Thoracic aorta (tissue), 2 donors: ENCODE data around the gene CHRND. TPM values are rescaled to one million over a fixed set of nuclear protein-coding genes. Genes with fewer than 3 reads are reported as not detected.

Experiments
- ATAC-seq: fragments of 150-250 bp; one replicate; pipeline ENCODE4 v1.8.0; 2017; ENCODE audit warnings: low read depth; ENCODE audit not compliant: insufficient number of reproducible peaks, low FRiP score
- DNase-seq: peaks from one replicate; pipeline ENCODE4 v3.0.0-alpha.2; 2020; ENCODE audit warnings: low spot score
- H3K27ac ChIP-seq, 2 donors: fragments of 200-600 bp; sonication (generic); 1 replicate in 1 of 2; 2 replicates in 1 of 2; pipeline ENCODE4 v1.5.1; 2016; ENCODE audit warnings: mild to moderate bottlenecking in 2 of 2, moderate library complexity in 2 of 2
- H3K27me3 ChIP-seq: fragments of 200-600 bp; sonication (generic); replicated peaks from 2 replicates; pipeline ENCODE4 v1.6.0; 2016; ENCODE audit warnings: mild to moderate bottlenecking; ENCODE audit not compliant: insufficient read depth
- H3K36me3 ChIP-seq: fragments of 200-600 bp; sonication (generic); one replicate; pipeline ENCODE4 v1.5.1; 2016
- H3K4me1 ChIP-seq, 2 donors: fragments of 200-600 bp; sonication (generic); 1 replicate in 1 of 2; 2 replicates in 1 of 2; pipeline versions ENCODE4 v1.5.1 to v1.6.0; 2016; ENCODE audit warnings: low read depth in 2 of 2, mild to moderate bottlenecking in 1 of 2; ENCODE audit not compliant: control insufficient read depth in 1 of 2
- H3K4me3 ChIP-seq: fragments of 200-600 bp; sonication (generic); 2 replicates; pipeline ENCODE4 v1.5.1; 2016; ENCODE audit warnings: mild to moderate bottlenecking
- H3K9me3 ChIP-seq: fragments of 200-600 bp; sonication (generic); 2 replicates; pipeline ENCODE4 v1.5.1; 2016
- total RNA-seq, 2 donors: library from RNA; depleted of rRNA; stranded (reverse); fragments of >200 nt; gene quantifications; one replicate each; pipeline versions ENCODE4 v1.1.0 to v1.2.3, GENCODE V29; 2016
- TF ChIP-seq, protein P1 (sequence below): fragments of 200-600 bp; sonication (generic); IDR thresholded peaks from one replicate; pipeline ENCODE4 v1.5.1; 2019; ENCODE audit warnings: antibody characterized with exemption

The CHRND gene
- total RNA-seq, 2 donors from 2014 or later: not detected

DNA sequence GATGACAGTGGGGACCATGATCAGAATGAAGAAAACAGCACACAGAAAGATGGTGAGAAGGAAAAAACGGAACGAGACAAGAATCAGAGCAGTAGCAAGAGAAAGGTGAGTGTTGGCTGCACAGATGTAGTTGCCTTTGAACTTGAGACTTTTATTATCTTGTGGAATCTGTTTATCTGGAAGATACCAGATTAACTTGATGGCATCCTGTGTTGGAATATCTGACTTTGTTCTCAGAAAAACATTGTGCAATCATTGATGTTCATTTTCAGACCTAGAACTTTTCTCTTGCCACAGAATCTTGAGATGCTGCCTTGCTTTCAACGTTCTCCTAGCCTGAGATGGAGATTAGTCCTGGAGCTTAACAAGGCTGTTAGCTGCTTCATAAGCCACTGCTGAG, 30.5 kb downstream of the CHRND start:
- H3K36me3 ChIP-seq: peaks cover 17% of the 10 kb centered on the region
- ATAC-seq: no peak
- TF ChIP-seq, protein P1, sequence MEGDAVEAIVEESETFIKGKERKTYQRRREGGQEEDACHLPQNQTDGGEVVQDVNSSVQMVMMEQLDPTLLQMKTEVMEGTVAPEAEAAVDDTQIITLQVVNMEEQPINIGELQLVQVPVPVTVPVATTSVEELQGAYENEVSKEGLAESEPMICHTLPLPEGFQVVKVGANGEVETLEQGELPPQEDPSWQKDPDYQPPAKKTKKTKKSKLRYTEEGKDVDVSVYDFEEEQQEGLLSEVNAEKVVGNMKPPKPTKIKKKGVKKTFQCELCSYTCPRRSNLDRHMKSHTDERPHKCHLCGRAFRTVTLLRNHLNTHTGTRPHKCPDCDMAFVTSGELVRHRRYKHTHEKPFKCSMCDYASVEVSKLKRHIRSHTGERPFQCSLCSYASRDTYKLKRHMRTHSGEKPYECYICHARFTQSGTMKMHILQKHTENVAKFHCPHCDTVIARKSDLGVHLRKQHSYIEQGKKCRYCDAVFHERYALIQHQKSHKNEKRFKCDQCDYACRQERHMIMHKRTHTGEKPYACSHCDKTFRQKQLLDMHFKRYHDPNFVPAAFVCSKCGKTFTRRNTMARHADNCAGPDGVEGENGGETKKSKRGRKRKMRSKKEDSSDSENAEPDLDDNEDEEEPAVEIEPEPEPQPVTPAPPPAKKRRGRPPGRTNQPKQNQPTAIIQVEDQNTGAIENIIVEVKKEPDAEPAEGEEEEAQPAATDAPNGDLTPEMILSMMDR: no peak

DNA sequence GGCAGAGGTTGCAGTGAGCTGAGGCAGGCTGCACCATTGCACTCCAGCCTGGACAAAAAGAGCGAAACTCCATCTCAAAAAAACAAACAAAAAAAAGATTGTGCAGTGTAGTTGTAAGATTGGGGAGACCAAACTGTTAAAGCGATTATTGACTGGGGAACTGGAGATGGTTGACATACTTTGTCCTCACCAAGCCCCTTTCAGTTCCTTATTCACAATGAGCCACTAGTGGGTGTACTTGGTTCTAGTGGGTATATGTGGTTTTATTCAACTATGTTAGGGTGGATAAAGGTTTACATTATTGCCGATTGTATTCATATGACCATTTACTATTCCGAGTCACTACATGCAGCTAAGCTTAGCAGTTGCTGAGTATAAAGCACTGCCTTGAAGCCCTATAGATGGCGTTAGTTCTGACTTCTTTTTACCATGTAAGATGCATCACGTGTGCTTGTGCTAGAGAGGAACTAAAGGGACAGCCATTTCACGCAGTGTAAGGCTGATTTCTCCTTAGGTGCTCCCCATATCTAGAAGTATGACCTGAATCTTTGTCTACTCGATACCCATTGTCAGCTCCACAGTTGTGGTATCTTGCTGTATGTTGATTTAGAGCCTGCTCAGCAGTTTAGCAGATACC, 36.7 kb downstream of the CHRND start:
- Histone ChIP-seq H3K4me3 (no peak overlapping the region), H3K27me3 (no peaks in the 10 kb centered on the region), H3K9me3 (no peaks in the 10 kb centered on the region), H3K4me1 (no peaks in the 10 kb centered on the region), H3K27ac (no peak overlapping the region), H3K36me3 (peaks cover 45% of the 10 kb centered on the region)
- no peak for ATAC-seq
- TF ChIP-seq, protein P1: no peak
- DNase-seq: no peak

More for the DNA sequence above, 30.5 kb downstream of the CHRND start:
- H3K4me3 ChIP-seq: no peak overlapping the region
- peaks cover 9 to 39% of the 10 kb centered on the region in 2 donors for H3K4me1 ChIP-seq
- H3K9me3 ChIP-seq: no peaks in the 10 kb centered on the region
- no peak overlapping the region for H3K27ac ChIP-seq
- DNase-seq: no peak
- H3K27me3 ChIP-seq: no peaks in the 10 kb centered on the region

DNA sequence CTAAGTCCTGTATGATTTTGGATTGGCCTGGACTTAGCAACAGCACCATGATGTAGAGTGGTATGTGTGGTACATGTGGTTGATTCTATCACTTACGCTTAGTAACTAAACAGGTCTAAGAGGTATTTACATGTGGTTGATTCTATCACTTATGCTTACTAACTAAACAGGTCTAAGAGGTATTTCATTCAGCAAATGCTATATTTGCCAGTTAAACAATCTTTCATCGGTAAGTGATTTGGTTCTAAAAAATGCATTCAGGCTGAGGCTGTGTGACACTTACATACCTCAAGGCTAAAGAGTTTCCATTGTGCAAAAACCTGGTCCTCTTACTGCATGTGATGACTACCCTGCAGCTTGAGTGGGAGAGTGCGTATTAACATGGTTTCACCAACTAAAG, 37.6 kb downstream of the CHRND start:
- H3K9me3 ChIP-seq: no peaks in the 10 kb centered on the region
- DNase-seq (no peak), ATAC-seq (no peak)
- H3K36me3 ChIP-seq: peaks cover 47% of the 10 kb centered on the region
- H3K27ac ChIP-seq: no peak overlapping the region
- no peaks in the 10 kb centered on the region for H3K27me3 ChIP-seq
- no peak overlapping the region for H3K4me3 ChIP-seq
- H3K4me1 ChIP-seq: no peaks in the 10 kb centered on the region
- TF ChIP-seq, protein P1: no peak

DNA sequence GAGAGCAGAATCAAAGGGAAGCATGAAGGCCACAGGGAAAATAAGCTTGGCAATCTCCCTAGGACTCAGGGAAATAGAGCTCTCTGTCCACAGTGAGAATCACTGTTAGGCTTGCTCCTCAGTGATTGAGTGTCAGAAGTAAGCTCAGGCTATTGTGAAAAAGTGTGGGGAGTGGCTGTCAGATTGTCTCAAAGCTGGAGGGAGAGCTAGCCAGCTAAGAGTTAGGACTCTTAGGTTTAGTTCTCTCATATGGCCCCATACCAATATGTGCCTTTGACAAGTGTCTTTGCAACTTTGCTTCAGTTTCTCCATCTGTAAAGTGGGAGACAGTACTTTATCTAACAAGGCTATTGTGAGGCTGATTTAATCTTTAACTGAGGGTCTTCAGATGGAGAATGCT, 41.8 kb downstream of the CHRND start:
- Histone ChIP-seq H3K9me3 (no peaks in the 10 kb centered on the region), H3K4me3 (no peak overlapping the region), H3K4me1 (no peaks in the 10 kb centered on the region), H3K27ac (no peak overlapping the region), H3K27me3 (no peaks in the 10 kb centered on the region), H3K36me3 (peaks cover 65% of the 10 kb centered on the region)
- ATAC-seq (no peak), DNase-seq (no peak)
- TF ChIP-seq, protein P1: no peak

DNA sequence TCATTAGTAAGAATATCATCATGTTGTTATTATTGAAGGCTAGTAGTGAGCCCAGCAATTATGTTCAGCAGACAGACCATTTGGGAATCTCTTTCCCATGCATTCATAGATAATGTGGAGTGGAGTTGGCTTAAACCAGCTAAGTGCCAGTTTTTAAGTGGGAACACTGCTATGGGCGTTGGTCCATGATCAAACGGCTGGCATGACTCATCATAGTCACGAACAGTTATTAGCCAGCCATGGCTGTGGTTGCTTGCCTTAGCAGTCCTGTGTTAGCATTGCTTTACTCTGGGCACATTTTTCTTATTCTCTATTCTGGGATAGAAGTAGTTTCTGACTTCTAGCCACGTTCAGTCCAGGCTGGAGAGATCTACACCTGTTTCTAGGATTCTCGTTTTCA, 42.2 kb downstream of the CHRND start:
- Histone ChIP-seq H3K36me3 (peaks cover 68% of the 10 kb centered on the region), H3K27ac (no peak overlapping the region)
- no peak for ATAC-seq

More for the DNA sequence above, 42.2 kb downstream of the CHRND start:
- H3K27me3 ChIP-seq: no peaks in the 10 kb centered on the region
- DNase-seq: no peak
- no peaks in the 10 kb centered on the region for H3K4me1 ChIP-seq
- no peaks in the 10 kb centered on the region for H3K9me3 ChIP-seq
- no peak overlapping the region for H3K4me3 ChIP-seq
- TF ChIP-seq, protein P1: no peak
